IMR-90 (cell line): Measurements from ENCODE around the gene SPHK1.

Experiments
- CEBPB ChIP-seq: IDR thresholded peaks from 2 replicates; pipeline ENCODE4 v1.6.1; 2012; ENCODE audit warnings: low read depth, low read length, improper control_type of control experiment
- CHD1 ChIP-seq: IDR thresholded peaks from 2 replicates; pipeline ENCODE4 v1.6.1; 2012; ENCODE audit warnings: low read depth, low read length, improper control_type of control experiment
- CTCF ChIP-seq: conservative IDR thresholded peaks from 2 replicates; pipeline ENCODE4 v1.5.1; 2012; ENCODE audit warnings: mild to moderate bottlenecking, low read depth, low read length, improper control_type of control experiment
- ELK1 ChIP-seq: fragments of 150-350 bp; IDR thresholded peaks from 2 replicates; pipeline ENCODE4 v1.6.1; 2016; ENCODE audit warnings: low read depth, mild to moderate bottlenecking, low read length, moderate library complexity, borderline replicate concordance
- POLR2A ChIP-seq: IDR thresholded peaks from 2 replicates; pipeline ENCODE4 v1.6.1; 2012; ENCODE audit warnings: mild to moderate bottlenecking, low read depth, low read length
- RAD21 ChIP-seq: IDR thresholded peaks from 2 replicates; pipeline ENCODE4 v1.6.1; 2012; ENCODE audit warnings: low read length, improper control_type of control experiment

DNA sequence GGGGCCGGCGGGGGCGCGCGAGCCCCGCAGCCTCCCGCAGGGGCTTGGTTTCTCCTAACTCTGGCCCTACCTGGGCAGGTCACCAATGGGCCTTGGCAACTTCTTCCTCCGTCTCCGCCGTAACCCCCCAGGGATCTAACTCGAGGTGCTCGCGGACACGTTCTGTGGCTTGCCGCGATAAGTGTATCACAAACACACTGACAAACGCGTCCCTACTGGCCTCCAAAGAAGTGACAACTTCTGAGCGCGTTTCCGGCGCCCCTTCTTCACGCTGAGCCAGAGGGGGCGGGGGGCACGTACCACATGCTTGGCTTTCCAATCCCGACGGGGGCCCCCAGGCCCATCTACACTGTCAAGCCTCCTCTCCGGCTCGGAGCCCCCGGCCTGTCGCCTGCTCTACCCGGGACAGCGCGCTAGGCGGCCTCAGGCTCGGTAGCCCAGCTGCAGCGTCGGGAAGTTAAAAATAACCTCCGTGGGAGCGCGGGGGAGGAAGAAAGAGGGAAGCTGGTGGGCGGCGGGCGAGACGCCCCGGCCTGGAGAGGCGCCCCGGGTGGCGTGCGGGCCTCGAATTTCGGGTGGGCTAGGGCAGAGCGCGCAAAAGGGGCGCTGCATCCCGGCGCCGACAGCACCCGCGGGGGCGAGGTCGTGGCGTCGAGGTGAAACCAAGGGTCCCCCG, 725 bp upstream of the SPHK1 start:
- no peak for TF ChIP-seq RAD21
- TF ChIP-seq CTCF, result peak; percentile 33; the same call in 1 of the 2 replicates
- no peak for TF ChIP-seq CEBPB
- TF ChIP-seq ELK1, result no peak
- no peak; the same call in 1 of the 2 replicates for TF ChIP-seq CHD1
- TF ChIP-seq POLR2A, result peak; percentile 82
